Measurements from ENCODE around the gene ZNF526.

ZNF526 gene

DNA sequence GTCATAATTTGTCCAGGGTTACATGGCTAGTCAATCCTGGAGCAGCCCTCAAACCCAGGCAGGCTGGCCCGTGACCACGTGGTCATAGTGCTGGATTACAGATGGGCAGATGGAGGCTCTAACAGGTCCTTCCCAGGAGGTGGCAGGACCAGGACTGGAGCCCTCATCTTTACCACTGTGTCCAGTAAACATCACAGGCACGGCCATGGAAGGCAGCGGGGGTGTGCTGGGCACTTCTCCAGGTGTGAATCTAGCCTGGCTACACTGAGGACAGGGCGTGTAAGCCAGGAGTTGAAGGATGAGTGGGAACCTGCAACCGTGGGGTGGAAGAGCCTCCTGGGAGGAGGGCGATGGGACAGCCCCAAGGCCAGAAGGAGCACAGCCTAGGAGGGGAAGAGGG is 55.0 kb downstream of the ZNF526 start:
- H3K4me3 ChIP-seq (ENCODE audit: low read depth, low read length), result no peak overlapping the region
- TF ChIP-seq CTCF (IDR thresholded peaks at IDR 0.05; ENCODE audit: low read depth, low read length), result no peak

DNA sequence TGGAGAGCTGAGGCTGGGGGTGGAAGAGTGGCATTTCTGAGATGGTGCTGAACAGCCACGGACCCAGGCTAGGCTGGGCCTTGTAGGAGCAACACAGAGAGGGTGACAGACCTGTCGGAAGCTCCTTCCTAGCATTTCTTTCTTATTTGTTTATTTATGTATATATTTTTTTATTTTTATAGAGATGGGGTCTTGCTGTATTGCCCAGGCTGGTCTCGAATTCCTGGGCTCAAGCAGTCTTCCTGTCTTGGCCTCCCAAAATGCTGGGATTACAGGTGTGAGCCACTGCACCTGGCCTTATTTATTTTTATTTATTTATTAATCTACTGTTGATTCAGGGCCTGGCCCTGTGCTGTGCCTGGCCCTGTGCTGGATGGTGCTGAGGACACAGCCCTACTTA is 55.4 kb downstream of the ZNF526 start:
- no peak overlapping the region for H3K4me3 ChIP-seq (ENCODE audit: low read depth, low read length)
- TF ChIP-seq CTCF (IDR thresholded peaks at IDR 0.05; ENCODE audit: low read depth, low read length), result no peak

- no peak overlapping the region for H3K4me3 ChIP-seq (ENCODE audit: low read depth, low read length)
- TF ChIP-seq CTCF (IDR thresholded peaks at IDR 0.05; ENCODE audit: low read depth, low read length), result no peak
Measured at GRCh38 chr19:42276284-42276683, 56.2 kb downstream of the ZNF526 start.

DNA sequence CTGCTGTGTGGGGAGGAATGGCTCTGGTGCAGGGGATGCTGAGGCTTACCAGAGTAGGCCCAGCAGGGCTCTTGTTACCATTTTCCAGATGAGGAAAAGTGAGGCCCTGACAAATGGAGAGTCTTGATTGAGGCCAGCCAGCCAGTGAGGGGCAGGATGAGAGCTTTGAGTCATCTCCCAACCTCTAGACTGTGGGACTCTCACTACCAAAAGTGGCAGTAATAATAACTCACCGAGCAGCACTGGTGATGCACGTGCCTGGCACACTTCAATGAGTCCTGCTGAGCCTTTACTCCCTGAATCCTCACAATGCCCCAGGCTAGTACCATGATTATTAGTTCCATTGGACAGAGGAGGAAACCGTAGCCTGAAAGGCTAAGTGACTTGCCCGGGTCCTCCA is 56.7 kb downstream of the ZNF526 start:
- TF ChIP-seq CTCF (IDR thresholded peaks at IDR 0.05; ENCODE audit: low read depth, low read length), result no peak
- H3K4me3 ChIP-seq (ENCODE audit: low read depth, low read length), result no peak overlapping the region

Data from WI38 (cell line).